ENCODE data around the gene ZNF205.

ZNF205 gene

DNA sequence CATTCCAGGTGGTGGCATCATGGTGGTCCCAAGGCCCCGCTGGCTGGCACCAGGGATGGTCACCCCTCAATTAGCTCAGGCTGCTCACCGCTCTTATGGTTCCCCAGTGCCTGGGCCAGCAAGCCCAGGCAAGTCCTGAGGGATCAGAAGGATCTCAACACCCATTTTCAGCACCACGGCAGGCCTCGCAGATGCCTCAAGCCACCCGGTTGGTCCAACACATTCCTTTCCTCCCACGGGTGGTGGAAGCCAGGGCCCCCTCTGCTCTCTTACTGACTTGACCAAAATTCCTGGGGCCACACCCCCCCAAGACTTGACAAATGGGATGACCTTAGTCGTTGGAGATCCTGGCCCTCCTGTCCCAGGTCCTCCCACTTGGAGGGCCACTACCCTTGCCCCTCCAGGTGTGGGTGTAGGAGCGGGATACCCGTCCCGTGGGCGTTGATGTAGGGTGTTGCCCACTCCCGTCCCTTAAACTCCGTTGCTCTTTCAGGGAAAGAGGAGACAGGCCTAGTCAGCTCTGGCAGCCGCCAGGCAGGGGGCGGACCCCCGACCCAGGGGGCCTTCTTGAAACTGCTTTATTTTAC is 5.9 kb downstream of the ZNF205 start:
- Histone ChIP-seq H3K27me3 (ENCODE audit: insufficient read depth, low read length) (no peaks in the 10 kb centered on the region), H3K79me2 (ENCODE audit: control insufficient read depth, insufficient read depth, low read length, poor library complexity) (no peaks in the 10 kb centered on the region), H3K79me1 (ENCODE audit: low read length) (no peaks in the 10 kb centered on the region), H3K4me3 (ENCODE audit: low read depth, low read length) (no peak overlapping the region), H3K18ac (ENCODE audit: low read length) (no peak overlapping the region), H3K27ac (ENCODE audit: low read depth, low read length) (no peak overlapping the region), H3K36me3 (ENCODE audit: control insufficient read depth in 1 of 2, insufficient read depth in 2 of 2, low read length in 2 of 2) (peaks cover 48 to 56% of the 10 kb centered on the region in 2 experiments), H3K23ac (ENCODE audit: low read length) (no peak overlapping the region), H2BK120ac (ENCODE audit: insufficient read depth, low read length, poor library complexity) (no peak overlapping the region), H2AFZ (ENCODE audit: insufficient read depth, low read length, poor library complexity) (no peak overlapping the region), H3K4me2 (ENCODE audit: low read length) (no peak overlapping the region), H4K91ac (ENCODE audit: low read depth, low read length) (no peak overlapping the region), H3K9me3 (ENCODE audit: insufficient read depth, low read depth, low read length) (no peaks in the 10 kb centered on the region), H2BK12ac (ENCODE audit: low read length) (no peak overlapping the region), H3K4ac (ENCODE audit: low read depth, low read length) (no peak overlapping the region), H3K9ac (ENCODE audit: low read length) (no peak overlapping the region), H3K14ac (ENCODE audit: low read length) (no peak overlapping the region), H2BK5ac (ENCODE audit: low read depth, low read length, poor library complexity) (no peak overlapping the region), H4K12ac (ENCODE audit: low read depth, low read length) (no peak overlapping the region), H4K8ac (ENCODE audit: low read depth, low read length) (no peak overlapping the region), H3K4me1 (ENCODE audit: control insufficient read depth in 1 of 2, insufficient read depth in 2 of 2, low read length in 2 of 2) (peaks cover 10 to 11% of the 10 kb centered on the region in 2 experiments), H2AK5ac (ENCODE audit: low read length) (no peak overlapping the region)
- DNase-seq, result no peak
- no CpG with 5 or more reads among the region's 16 CpGs for WGBS (ENCODE audit: extremely low coverage, insufficient coverage, insufficient read length)

- H2BK12ac ChIP-seq (ENCODE audit: low read length), result no peak overlapping the region
- no peak overlapping the region for H2BK5ac ChIP-seq (ENCODE audit: low read depth, low read length, poor library complexity)
- no peaks in the 10 kb centered on the region for H3K79me2 ChIP-seq (ENCODE audit: control insufficient read depth, insufficient read depth, low read length, poor library complexity)
- no peak overlapping the region for H3K9ac ChIP-seq (ENCODE audit: low read length)
- H3K9me3 ChIP-seq (ENCODE audit: insufficient read depth, low read depth, low read length), result no peaks in the 10 kb centered on the region
- no peak overlapping the region for H3K23ac ChIP-seq (ENCODE audit: low read length)
- no peaks in the 10 kb centered on the region for H3K27me3 ChIP-seq (ENCODE audit: insufficient read depth, low read length)
- no peak overlapping the region for H3K4me3 ChIP-seq (ENCODE audit: low read depth, low read length)
- H3K14ac ChIP-seq (ENCODE audit: low read length), result no peak overlapping the region
- no peak for DNase-seq
- H2AFZ ChIP-seq (ENCODE audit: insufficient read depth, low read length, poor library complexity), result no peak overlapping the region
- no peak overlapping the region for H4K91ac ChIP-seq (ENCODE audit: low read depth, low read length)
- H3K18ac ChIP-seq (ENCODE audit: low read length), result no peak overlapping the region
- no peak overlapping the region for H4K12ac ChIP-seq (ENCODE audit: low read depth, low read length)
- no peaks in the 10 kb centered on the region for H3K79me1 ChIP-seq (ENCODE audit: low read length)
- no peak overlapping the region for H4K8ac ChIP-seq (ENCODE audit: low read depth, low read length)
- peaks cover 8% of the 10 kb centered on the region in 2 experiments for H3K4me1 ChIP-seq (ENCODE audit: control insufficient read depth in 1 of 2, insufficient read depth in 2 of 2, low read length in 2 of 2)
- WGBS (ENCODE audit: extremely low coverage, insufficient coverage, insufficient read length), result no CpG with 5 or more reads among the region's 20 CpGs
- no peak overlapping the region for H3K4ac ChIP-seq (ENCODE audit: low read depth, low read length)
- peaks cover 48 to 56% of the 10 kb centered on the region in 2 experiments for H3K36me3 ChIP-seq (ENCODE audit: control insufficient read depth in 1 of 2, insufficient read depth in 2 of 2, low read length in 2 of 2)
- H3K27ac ChIP-seq (ENCODE audit: low read depth, low read length), result no peak overlapping the region
- H2BK120ac ChIP-seq (ENCODE audit: insufficient read depth, low read length, poor library complexity), result no peak overlapping the region
- H3K4me2 ChIP-seq (ENCODE audit: low read length), result no peak overlapping the region
- no peak overlapping the region for H2AK5ac ChIP-seq (ENCODE audit: low read length)
These were observed 6.5 kb downstream of the ZNF205 start for GRCh38 chr16:3118846-3119245.

DNA sequence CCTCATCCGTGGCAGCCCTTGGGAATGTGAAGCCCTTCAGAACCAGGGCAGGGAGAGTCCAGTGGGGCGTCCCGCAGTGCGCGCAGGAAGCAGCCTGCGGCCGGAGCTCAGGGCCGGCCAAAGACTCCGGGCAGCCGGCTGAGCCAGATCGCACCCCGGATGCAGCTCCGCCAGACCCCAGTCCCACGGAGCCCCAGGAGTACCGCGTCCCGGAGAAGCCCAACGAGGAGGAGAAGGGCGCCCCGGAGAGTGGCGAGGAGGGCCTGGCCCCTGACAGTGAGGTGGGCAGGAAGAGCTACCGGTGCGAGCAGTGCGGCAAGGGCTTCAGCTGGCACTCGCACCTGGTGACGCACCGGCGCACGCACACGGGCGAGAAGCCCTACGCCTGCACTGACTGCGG is 6.9 kb downstream of the ZNF205 start:
- H3K4me3 ChIP-seq (ENCODE audit: low read depth, low read length), result no peak overlapping the region
- H4K12ac ChIP-seq (ENCODE audit: low read depth, low read length), result no peak overlapping the region
- H3K27ac ChIP-seq (ENCODE audit: low read depth, low read length), result no peak overlapping the region
- H3K18ac ChIP-seq (ENCODE audit: low read length), result no peak overlapping the region
- no peak overlapping the region for H3K14ac ChIP-seq (ENCODE audit: low read length)
- H3K23ac ChIP-seq (ENCODE audit: low read length), result no peak overlapping the region
- H3K4me1 ChIP-seq (ENCODE audit: control insufficient read depth in 1 of 2, insufficient read depth in 2 of 2, low read length in 2 of 2), result peaks cover 3 to 5% of the 10 kb centered on the region in 2 experiments
- H3K9ac ChIP-seq (ENCODE audit: low read length), result no peak overlapping the region
- H2AK5ac ChIP-seq (ENCODE audit: low read length), result no peak overlapping the region
- H4K91ac ChIP-seq (ENCODE audit: low read depth, low read length), result no peak overlapping the region
- peaks cover 48 to 55% of the 10 kb centered on the region in 2 experiments for H3K36me3 ChIP-seq (ENCODE audit: control insufficient read depth in 1 of 2, insufficient read depth in 2 of 2, low read length in 2 of 2)
- no peak overlapping the region for H3K4me2 ChIP-seq (ENCODE audit: low read length)
- no peaks in the 10 kb centered on the region for H3K79me1 ChIP-seq (ENCODE audit: low read length)
- WGBS (ENCODE audit: extremely low coverage, insufficient coverage, insufficient read length), result no CpG with 5 or more reads among the region's 33 CpGs
- no peak overlapping the region for H2AFZ ChIP-seq (ENCODE audit: insufficient read depth, low read length, poor library complexity)
- H2BK12ac ChIP-seq (ENCODE audit: low read length), result no peak overlapping the region
- no peaks in the 10 kb centered on the region for H3K9me3 ChIP-seq (ENCODE audit: insufficient read depth, low read depth, low read length)
- DNase-seq, result no peak
- H4K8ac ChIP-seq (ENCODE audit: low read depth, low read length), result no peak overlapping the region
- H3K27me3 ChIP-seq (ENCODE audit: insufficient read depth, low read length), result no peaks in the 10 kb centered on the region
- no peak overlapping the region for H2BK120ac ChIP-seq (ENCODE audit: insufficient read depth, low read length, poor library complexity)
- H3K4ac ChIP-seq (ENCODE audit: low read depth, low read length), result no peak overlapping the region
- no peaks in the 10 kb centered on the region for H3K79me2 ChIP-seq (ENCODE audit: control insufficient read depth, insufficient read depth, low read length, poor library complexity)
- H2BK5ac ChIP-seq (ENCODE audit: low read depth, low read length, poor library complexity), result no peak overlapping the region

DNA sequence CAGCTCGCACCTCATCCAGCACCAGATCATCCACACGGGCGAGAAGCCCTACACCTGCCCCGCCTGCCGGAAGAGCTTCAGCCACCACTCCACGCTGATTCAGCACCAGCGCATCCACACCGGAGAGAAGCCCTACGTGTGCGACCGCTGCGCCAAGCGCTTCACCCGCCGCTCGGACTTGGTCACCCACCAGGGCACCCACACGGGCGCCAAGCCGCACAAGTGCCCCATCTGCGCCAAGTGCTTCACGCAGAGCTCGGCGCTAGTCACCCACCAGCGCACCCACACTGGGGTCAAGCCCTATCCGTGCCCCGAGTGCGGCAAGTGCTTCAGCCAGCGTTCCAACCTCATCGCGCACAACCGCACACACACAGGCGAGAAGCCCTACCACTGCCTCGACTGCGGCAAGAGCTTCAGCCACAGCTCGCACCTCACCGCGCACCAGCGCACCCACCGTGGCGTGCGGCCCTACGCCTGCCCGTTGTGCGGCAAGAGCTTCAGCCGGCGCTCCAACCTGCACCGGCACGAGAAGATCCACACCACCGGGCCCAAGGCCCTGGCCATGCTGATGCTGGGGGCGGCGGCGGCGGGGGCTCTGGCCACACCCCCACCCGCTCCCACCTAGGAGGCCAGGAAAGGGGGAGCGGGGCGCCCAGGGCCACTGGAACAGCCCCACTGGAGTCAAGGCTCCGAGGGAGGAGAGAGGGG is 7.5 kb downstream of the ZNF205 start:
- H4K12ac ChIP-seq (ENCODE audit: low read depth, low read length), result no peak overlapping the region
- peaks cover 48 to 51% of the 10 kb centered on the region in 2 experiments for H3K36me3 ChIP-seq (ENCODE audit: control insufficient read depth in 1 of 2, insufficient read depth in 2 of 2, low read length in 2 of 2)
- no peak overlapping the region for H2BK120ac ChIP-seq (ENCODE audit: insufficient read depth, low read length, poor library complexity)
- H3K79me2 ChIP-seq (ENCODE audit: control insufficient read depth, insufficient read depth, low read length, poor library complexity), result no peaks in the 10 kb centered on the region
- no peak overlapping the region for H3K4ac ChIP-seq (ENCODE audit: low read depth, low read length)
- H3K27ac ChIP-seq (ENCODE audit: low read depth, low read length), result no peak overlapping the region
- no peak for DNase-seq
- H2AFZ ChIP-seq (ENCODE audit: insufficient read depth, low read length, poor library complexity), result no peak overlapping the region
- no peak overlapping the region for H2BK12ac ChIP-seq (ENCODE audit: low read length)
- H2AK5ac ChIP-seq (ENCODE audit: low read length), result no peak overlapping the region
- no peak overlapping the region for H4K91ac ChIP-seq (ENCODE audit: low read depth, low read length)
- H3K18ac ChIP-seq (ENCODE audit: low read length), result no peak overlapping the region
- H3K27me3 ChIP-seq (ENCODE audit: insufficient read depth, low read length), result no peaks in the 10 kb centered on the region
- peaks cover 3 to 4% of the 10 kb centered on the region in 2 experiments for H3K4me1 ChIP-seq (ENCODE audit: control insufficient read depth in 1 of 2, insufficient read depth in 2 of 2, low read length in 2 of 2)
- no peak overlapping the region for H4K8ac ChIP-seq (ENCODE audit: low read depth, low read length)
- no peaks in the 10 kb centered on the region for H3K79me1 ChIP-seq (ENCODE audit: low read length)
- no peak overlapping the region for H3K23ac ChIP-seq (ENCODE audit: low read length)
- no peak overlapping the region for H2BK5ac ChIP-seq (ENCODE audit: low read depth, low read length, poor library complexity)
- H3K9ac ChIP-seq (ENCODE audit: low read length), result no peak overlapping the region
- H3K4me2 ChIP-seq (ENCODE audit: low read length), result no peak overlapping the region
- no peak overlapping the region for H3K14ac ChIP-seq (ENCODE audit: low read length)
- no peak overlapping the region for H3K4me3 ChIP-seq (ENCODE audit: low read depth, low read length)
- no CpG with 5 or more reads among the region's 57 CpGs for WGBS (ENCODE audit: extremely low coverage, insufficient coverage, insufficient read length)
- no peaks in the 10 kb centered on the region for H3K9me3 ChIP-seq (ENCODE audit: insufficient read depth, low read depth, low read length)
